GM23248 (cell line): ENCODE data around the gene IGFLR1.

Source experiments
- EZH2 ChIP-seq: fragments of 200-600 bp; sonication (generic); IDR thresholded peaks from 2 replicates; pipeline ENCODE4 v1.6.1; 2018; ENCODE audit warnings: antibody characterized with exemption, mild to moderate bottlenecking; ENCODE audit not compliant: insufficient read depth, poor library complexity, severe bottlenecking
- EZH2phosphoT487 ChIP-seq: fragments of 200-600 bp; sonication (generic); IDR thresholded peaks from 2 replicates; pipeline ENCODE4 v1.6.1; 2018; ENCODE audit warnings: antibody characterized with exemption, moderate library complexity, mild to moderate bottlenecking, low read depth; ENCODE audit not compliant: insufficient read depth

- TF ChIP-seq EZH2 (no peak), EZH2phosphoT487 (no peak)
These were observed 16.9 kb downstream of the IGFLR1 start for GRCh38 chr19:35725216-35725861.
